Measurements from ENCODE around the gene PDHB.

Gene PDHB

DNA sequence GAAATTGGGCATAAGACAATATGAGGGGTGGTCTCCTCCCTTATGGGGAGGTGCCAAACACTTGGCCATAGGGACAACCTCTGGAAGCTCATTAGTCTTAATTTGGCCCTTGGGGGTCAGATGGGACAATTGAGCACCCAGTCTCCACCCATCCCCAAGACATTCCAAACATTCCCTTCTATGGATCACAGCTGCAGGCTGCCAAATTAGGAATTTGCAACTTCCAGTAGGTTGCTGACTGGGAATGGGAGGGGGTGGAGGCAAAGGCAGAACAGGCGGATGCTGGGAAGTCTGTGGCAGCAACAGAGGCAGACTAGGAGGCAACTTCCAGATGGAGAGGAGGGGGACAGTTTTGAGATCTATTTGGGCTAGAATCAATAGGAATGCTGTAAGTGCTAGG, 1.4 kb upstream of the PDHB start:
- peak; percentile 57 for DNase-seq (ENCODE audit: low read depth)
- no peak overlapping the region for H3K4me3 ChIP-seq (ENCODE audit: control insufficient read depth, low read depth, low read length)
- TF ChIP-seq, protein P1, sequence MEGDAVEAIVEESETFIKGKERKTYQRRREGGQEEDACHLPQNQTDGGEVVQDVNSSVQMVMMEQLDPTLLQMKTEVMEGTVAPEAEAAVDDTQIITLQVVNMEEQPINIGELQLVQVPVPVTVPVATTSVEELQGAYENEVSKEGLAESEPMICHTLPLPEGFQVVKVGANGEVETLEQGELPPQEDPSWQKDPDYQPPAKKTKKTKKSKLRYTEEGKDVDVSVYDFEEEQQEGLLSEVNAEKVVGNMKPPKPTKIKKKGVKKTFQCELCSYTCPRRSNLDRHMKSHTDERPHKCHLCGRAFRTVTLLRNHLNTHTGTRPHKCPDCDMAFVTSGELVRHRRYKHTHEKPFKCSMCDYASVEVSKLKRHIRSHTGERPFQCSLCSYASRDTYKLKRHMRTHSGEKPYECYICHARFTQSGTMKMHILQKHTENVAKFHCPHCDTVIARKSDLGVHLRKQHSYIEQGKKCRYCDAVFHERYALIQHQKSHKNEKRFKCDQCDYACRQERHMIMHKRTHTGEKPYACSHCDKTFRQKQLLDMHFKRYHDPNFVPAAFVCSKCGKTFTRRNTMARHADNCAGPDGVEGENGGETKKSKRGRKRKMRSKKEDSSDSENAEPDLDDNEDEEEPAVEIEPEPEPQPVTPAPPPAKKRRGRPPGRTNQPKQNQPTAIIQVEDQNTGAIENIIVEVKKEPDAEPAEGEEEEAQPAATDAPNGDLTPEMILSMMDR (IDR thresholded peaks at IDR 0.05; ENCODE audit: control insufficient read depth, insufficient read depth, low read depth, low read length, missing control alignments) = no peak

DNA sequence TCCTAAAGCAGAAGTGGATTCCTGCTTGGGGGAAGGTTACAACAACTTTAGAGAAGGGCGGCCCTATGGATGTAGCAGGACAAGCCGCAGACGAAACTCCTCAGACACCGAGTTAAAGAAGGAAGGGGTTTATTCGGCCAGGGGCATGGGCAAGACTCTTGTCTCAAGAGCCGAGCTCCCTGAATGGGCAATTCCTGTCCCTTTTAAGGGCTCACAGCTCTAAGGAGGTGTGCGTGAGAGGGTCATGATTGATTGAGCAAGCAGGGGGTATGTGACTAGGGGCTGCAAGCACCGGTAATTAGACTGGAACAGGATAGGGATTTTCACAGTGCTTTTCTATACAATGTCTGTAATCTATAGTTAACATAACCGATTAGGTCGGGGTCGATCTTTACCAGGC, 879 bp upstream of the PDHB start:
- TF ChIP-seq, protein P1 (IDR thresholded peaks at IDR 0.05; ENCODE audit: control insufficient read depth, insufficient read depth, low read depth, low read length, missing control alignments) = no peak
- DNase-seq (ENCODE audit: low read depth) = no peak
- no peak overlapping the region for H3K4me3 ChIP-seq (ENCODE audit: control insufficient read depth, low read depth, low read length)

DNA sequence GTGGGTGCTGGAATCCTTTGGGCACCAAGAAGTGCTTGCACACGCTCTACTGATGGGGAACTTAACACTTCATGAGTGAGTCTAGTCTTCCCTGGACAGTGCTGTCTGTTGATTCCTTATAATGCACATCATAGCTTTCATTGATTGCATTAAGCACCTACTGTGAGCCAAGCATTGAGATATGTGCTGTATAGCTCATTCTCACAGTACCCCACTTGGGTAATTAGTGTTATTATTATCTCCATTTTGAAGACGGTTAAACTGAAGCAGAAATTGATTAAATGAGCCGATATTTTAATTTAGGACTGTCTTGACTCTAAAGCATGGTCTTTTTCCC, 504 bp upstream of the PDHB start:
- DNase-seq (ENCODE audit: low read depth) = no peak
- TF ChIP-seq, protein P1 (IDR thresholded peaks at IDR 0.05; ENCODE audit: control insufficient read depth, insufficient read depth, low read depth, low read length, missing control alignments) = no peak
- peak overlapping the region; percentile 87 for H3K4me3 ChIP-seq (ENCODE audit: control insufficient read depth, low read depth, low read length)

DNA sequence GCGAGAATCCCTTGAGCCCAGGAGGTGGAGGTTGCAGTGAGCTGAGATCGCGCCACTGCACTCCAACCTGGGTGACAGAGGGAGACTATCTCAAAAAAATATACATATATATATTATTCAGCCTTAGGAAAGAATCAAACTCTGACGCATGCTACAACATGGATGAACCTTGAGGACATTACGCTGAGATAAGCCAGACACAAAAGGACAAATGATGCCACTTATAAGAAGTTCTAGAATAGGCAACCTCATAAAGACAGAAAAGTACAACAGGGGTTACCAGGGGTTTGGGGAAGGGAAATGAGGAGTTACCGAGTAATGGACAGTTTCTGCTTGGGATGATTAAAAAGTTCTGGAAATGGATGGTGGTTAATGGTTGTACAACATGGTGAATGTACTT, 727 bp downstream of the PDHB start:
- TF ChIP-seq, protein P1 (IDR thresholded peaks at IDR 0.05; ENCODE audit: control insufficient read depth, insufficient read depth, low read depth, low read length, missing control alignments) = no peak
- H3K4me3 ChIP-seq (ENCODE audit: control insufficient read depth, low read depth, low read length) = peak overlapping the region; percentile 87
- DNase-seq (ENCODE audit: low read depth) = no peak

DNA sequence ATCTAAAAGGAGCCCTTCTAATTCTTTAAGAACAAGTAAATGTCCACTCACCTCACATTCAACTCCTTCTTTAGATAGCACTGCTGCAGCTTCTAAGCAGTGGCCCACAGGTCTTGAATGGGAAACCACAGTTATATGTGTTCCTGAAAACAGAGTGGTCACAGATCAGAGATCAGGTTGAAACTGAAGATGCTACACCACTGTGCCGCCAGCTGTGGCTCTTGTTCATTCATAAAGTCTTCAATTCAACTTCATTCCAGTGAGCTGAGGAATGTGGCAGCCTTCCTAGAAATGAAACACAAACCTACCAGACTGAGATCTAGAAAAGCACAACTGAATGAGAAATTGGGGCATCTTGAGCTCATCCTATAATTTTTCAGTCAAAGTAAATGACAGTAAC, 4.0 kb downstream of the PDHB start:
- DNase-seq (ENCODE audit: low read depth) = no peak
- H3K4me3 ChIP-seq (ENCODE audit: control insufficient read depth, low read depth, low read length) = no peak overlapping the region
- TF ChIP-seq, protein P1 (IDR thresholded peaks at IDR 0.05; ENCODE audit: control insufficient read depth, insufficient read depth, low read depth, low read length, missing control alignments) = no peak

DNA sequence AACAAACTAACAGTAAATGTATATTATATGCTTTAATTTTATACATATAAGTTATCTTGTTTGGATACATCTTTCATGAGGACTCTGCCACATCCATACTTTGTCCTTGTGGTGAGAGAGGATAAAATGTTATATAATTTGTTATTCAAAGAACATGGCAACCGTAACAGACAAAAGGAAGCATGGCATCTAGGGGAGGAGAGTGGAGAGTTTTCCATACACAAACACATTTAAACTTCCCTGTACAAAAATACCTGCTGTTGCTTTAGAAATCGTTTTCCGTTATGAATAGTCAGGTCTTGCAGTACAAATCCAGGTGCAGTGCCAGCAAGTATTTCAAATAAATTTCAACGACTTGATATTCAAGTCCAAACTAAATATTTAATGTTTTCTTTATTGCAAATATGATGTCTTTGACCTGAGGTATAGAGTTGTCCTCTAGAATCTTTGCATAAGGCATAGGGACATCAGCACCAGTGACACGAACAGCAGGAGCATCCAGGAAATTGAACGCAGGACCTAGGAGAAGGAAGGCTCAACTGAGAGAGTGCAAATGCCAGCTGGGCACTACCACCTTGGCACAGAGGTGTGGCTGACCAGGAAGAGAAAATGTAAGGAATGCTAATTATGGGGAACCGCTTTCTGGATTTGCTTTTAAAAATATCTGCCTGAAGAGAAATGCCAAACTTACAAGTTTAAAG, 5.8 kb downstream of the PDHB start:
- no peak for DNase-seq (ENCODE audit: low read depth)
- no peak overlapping the region for H3K4me3 ChIP-seq (ENCODE audit: control insufficient read depth, low read depth, low read length)
- TF ChIP-seq, protein P1 (IDR thresholded peaks at IDR 0.05; ENCODE audit: control insufficient read depth, insufficient read depth, low read depth, low read length, missing control alignments) = no peak

Measured in AG09309 (cell line).